ENCODE data around the gene NAPEPLD. TPM values are rescaled to one million over a fixed set of nuclear protein-coding genes. Genes with fewer than 3 reads are reported as not detected.
"Not testable (repeated sequence)": the region's sequence is repeated elsewhere in the genome, so short reads cannot be mapped to it uniquely, and the experiment has no call there.

The NAPEPLD gene
- total RNA-seq, 1 donor from 2014 or later = 13.3 TPM

DNA sequence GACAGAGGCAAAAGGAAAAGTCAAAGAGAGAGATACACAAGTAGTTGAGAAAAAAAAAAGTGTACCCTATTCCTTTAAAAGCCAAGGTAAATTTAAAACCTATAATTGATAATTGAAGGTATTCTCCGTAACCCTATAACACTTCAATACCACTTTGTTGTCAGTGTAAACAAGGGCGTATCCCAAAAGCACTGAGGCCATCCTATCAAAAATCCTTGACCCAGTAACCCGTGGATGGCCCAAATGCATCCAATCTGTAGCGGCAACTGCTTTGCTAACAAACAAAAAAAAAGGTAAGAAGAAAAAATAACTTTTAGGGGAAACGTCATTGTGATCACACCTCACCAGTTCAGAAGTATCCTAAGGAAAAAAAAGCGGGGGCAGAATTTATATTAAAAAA lies 5.1 kb upstream of the NAPEPLD start:
- Histone ChIP-seq H3K9me3 (no peaks in the 10 kb centered on the region), H3K4me3 (no peak overlapping the region), H3K27ac (no peak overlapping the region), H3K27me3 (no peaks in the 10 kb centered on the region), H3K4me1 (no peaks in the 10 kb centered on the region), H3K36me3 (no peaks in the 10 kb centered on the region)
- DNase-seq (no peak), ATAC-seq (no peak)
- intact Hi-C loops (cut with DNase I) = no loop called here
- TF ChIP-seq CTCF (IDR thresholded peaks at IDR 0.05) = no peak

DNA sequence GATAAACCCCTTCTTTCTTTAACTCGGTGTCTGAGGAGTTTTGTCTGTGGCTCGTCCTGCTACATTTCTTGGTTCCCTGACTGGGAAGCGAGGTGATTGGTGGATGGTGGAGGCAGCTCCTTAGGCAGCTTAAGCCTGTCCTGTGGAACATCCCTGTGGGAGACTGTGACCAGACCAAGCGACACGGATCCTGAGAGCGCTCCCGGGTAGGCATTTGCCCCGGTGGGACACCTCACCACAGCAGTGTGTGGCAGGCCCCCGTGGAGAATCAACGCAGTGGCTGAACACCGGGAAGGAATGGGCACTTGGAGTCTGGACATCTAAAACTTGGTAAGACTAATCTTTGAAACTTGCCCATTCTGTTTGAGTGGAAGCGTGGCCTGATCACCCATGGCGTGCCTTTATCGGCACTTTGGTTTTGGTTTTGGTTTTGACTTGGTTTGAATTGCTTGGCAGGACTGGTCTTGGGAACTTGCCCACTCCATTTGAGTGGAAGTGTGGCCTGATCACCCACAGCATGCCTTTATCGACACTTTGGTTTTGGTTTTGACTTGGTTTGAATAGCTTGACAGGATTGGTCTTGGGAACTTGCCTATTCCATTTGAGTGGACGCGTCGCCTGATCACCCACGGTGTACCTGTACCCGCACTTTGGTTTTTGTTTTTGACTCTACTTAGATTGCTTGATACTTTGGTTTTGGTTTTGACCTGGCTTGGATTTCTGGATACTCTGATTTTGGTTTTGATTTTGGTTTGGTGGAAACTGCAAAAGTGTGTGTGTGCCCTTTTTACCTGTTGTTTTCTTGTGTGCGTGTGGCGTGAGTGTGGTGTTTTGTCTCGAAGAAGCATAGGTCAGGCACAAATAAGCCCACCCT lies 4.1 kb upstream of the NAPEPLD start:
- ATAC-seq; H3K9me3 ChIP-seq; H3K27ac ChIP-seq; H3K4me3 ChIP-seq; DNase-seq; H3K4me1 ChIP-seq; intact Hi-C loops (cut with DNase I); H3K36me3 ChIP-seq; H3K27me3 ChIP-seq: not testable (repeated sequence)

DNA sequence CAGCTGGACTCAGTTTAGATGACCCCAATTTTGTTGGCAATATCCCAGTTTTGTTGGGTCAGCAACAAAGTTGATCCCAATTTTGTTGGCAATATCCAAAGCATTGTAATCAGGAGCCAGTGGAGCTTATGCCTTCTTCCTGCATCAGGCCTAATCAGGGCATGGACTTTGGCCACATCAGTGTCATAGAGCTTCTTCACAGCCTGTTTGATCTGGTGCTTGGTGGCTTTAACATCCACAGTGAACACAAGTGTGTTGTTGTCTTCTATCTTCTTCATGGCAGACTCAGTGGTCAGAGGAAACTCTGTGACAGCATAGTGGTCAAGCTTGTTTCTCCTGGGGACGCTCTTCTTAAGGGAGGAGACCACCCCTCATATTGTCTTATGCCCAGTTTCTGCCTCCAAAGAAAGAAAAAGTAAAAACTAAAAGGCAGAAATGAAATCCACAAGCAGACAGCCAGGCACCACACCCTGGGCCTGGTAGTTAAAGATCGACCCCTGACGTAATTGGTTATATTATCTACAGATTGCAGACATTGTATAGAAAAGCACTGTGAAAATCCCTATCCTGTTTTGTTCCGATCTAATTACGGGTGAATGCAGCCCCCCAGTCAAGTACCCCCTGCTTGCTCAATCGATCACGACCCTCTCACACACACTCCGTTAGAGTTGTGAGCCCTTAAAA lies 3.2 kb upstream of the NAPEPLD start:
- H3K4me1 ChIP-seq; H3K4me3 ChIP-seq; DNase-seq; H3K36me3 ChIP-seq; H3K9me3 ChIP-seq; H3K27me3 ChIP-seq; intact Hi-C loops (cut with DNase I); ATAC-seq; H3K27ac ChIP-seq: not testable (repeated sequence)

DNA sequence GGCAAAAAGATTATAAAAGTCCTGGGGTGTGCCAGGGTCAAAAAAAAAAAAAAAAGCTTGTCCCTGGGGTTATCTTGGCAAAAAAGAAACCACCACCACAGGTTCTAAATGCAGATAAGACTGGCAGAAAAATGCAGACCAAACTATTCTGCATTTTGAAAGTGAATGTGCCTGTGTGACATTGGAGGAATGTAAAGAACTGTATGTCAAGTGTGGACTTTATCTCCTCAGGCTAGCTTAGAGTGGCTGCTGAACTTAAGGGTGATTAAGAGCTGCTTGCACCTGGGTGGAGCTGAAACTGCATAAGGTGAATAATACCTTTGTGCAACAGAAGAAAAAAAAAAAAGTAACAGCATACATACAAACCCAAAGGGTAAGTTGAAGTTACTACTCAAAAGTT lies 1.3 kb upstream of the NAPEPLD start:
- no peak for TF ChIP-seq CTCF (IDR thresholded peaks at IDR 0.05)
- Histone ChIP-seq H3K36me3 (no peaks in the 10 kb centered on the region), H3K9me3 (no peaks in the 10 kb centered on the region), H3K27ac (peak overlapping the region; percentile 97), H3K4me1 (peaks cover 15% of the 10 kb centered on the region), H3K4me3 (peak overlapping the region; percentile 77), H3K27me3 (no peaks in the 10 kb centered on the region)
- ATAC-seq (peak; percentile 61), DNase-seq (no peak)
- intact Hi-C loops (cut with DNase I) = no loop called here

GRCh38 chr7:103149808-103150180 lies 895 bp upstream of the NAPEPLD start:
- ATAC-seq (peak; percentile 0), DNase-seq (no peak)
- H3K27ac ChIP-seq = peak overlapping the region; percentile 97
- H3K9me3 ChIP-seq = no peaks in the 10 kb centered on the region
- intact Hi-C loops (cut with DNase I) = no loop called here
- H3K4me1 ChIP-seq = peaks cover 15% of the 10 kb centered on the region
- H3K36me3 ChIP-seq = no peaks in the 10 kb centered on the region
- H3K4me3 ChIP-seq = peak overlapping the region; percentile 77
- no peaks in the 10 kb centered on the region for H3K27me3 ChIP-seq
- no peak for TF ChIP-seq CTCF (IDR thresholded peaks at IDR 0.05)

- DNase-seq (no peak), ATAC-seq (no peak)
- intact Hi-C loops (cut with DNase I) = no loop called here
- Histone ChIP-seq H3K36me3 (no peaks in the 10 kb centered on the region), H3K4me3 (peak overlapping the region; percentile 77), H3K4me1 (peaks cover 15% of the 10 kb centered on the region), H3K27ac (peak overlapping the region; percentile 97), H3K27me3 (no peaks in the 10 kb centered on the region), H3K9me3 (no peaks in the 10 kb centered on the region)
- TF ChIP-seq CTCF (IDR thresholded peaks at IDR 0.05) = no peak
Measured at GRCh38 chr7:103148131-103148993, 537 bp downstream of the NAPEPLD start.

- intact Hi-C loops (cut with DNase I); H3K27ac ChIP-seq; H3K27me3 ChIP-seq; DNase-seq; H3K4me3 ChIP-seq; H3K36me3 ChIP-seq; ATAC-seq; H3K9me3 ChIP-seq: not testable (repeated sequence)
- H3K4me1 ChIP-seq = peaks cover 15% of the 10 kb centered on the region
Measured at GRCh38 chr7:103144754-103145153, 4.1 kb downstream of the NAPEPLD start.
